IPS-18c (cell line): ENCODE measurements around the gene FBXO24.
"Not testable (repeated sequence)": the region's sequence is repeated elsewhere in the genome, so short reads cannot be mapped to it uniquely, and the experiment has no call there.

Experiments used
- H3K4me3 ChIP-seq: 2 replicates; pipeline ENCODE4 v1.7.0; 2013; ENCODE audit warnings: low read depth, mild to moderate bottlenecking, low read length, moderate library complexity; ENCODE audit not compliant: insufficient read depth
- H3K9me3 ChIP-seq: one replicate; pipeline ENCODE4 v1.6.1; 2013; ENCODE audit warnings: mild to moderate bottlenecking, low read length, moderate library complexity; ENCODE audit not compliant: control insufficient read depth, insufficient read depth

Gene FBXO24

GRCh38 chr7:100548446-100548845 lies 37.7 kb upstream of the FBXO24 start:
- H3K4me3 ChIP-seq, H3K9me3 ChIP-seq: not testable (repeated sequence)

DNA sequence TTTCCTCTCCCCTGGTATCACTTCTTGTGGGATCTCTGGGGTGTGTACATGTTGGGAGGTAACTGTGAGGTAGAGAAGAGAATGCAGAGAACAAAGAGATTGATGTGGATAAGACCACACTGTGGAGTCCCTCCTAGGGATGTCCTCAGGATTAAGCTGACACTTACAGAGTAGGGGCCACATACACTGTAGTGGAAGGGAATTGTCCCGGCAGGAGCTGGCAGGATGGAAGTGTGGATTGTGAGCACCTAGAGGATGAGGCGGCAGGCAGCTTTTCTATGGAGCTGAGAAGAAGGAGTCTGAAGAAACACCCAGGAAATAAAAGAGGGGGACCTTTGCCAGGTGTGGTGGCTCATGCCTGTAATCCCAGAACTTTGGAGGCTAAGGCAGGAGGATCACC lies 33.6 kb upstream of the FBXO24 start:
- Histone ChIP-seq H3K4me3 (no peak overlapping the region), H3K9me3 (no peaks in the 10 kb centered on the region)

GRCh38 chr7:100553032-100553431 lies 33.1 kb upstream of the FBXO24 start:
- Histone ChIP-seq H3K9me3 (no peaks in the 10 kb centered on the region), H3K4me3 (no peak overlapping the region)

- H3K4me3 ChIP-seq, result no peak overlapping the region
- no peaks in the 10 kb centered on the region for H3K9me3 ChIP-seq
These were observed 30.4 kb upstream of the FBXO24 start for GRCh38 chr7:100555701-100556100.

DNA sequence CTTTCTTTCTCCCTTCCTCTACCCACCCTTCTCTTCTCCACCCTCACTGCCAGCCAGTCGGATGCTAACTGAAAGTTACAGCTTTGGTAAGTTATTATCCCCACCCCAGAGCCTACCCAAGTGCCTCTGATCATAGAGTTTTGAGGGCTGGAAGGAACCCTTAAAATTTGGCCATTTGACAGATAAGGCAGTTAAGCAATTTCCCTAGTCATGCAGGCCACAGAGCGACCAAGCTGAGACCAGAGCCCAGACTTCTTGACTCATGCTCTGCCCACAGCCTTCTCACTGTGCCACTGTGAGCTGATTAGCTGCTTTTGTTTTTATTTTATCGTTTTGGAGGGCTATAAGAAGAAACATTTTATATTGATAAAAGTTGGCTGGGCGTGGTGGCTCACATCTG lies 29.6 kb upstream of the FBXO24 start:
- Histone ChIP-seq H3K9me3 (no peaks in the 10 kb centered on the region), H3K4me3 (no peak overlapping the region)

- H3K4me3 ChIP-seq, result no peak overlapping the region
- H3K9me3 ChIP-seq, result no peaks in the 10 kb centered on the region
These were observed 27.0 kb upstream of the FBXO24 start for GRCh38 chr7:100559127-100559526.

GRCh38 chr7:100561491-100562194 lies 24.5 kb upstream of the FBXO24 start:
- Histone ChIP-seq H3K4me3 (no peak overlapping the region), H3K9me3 (no peaks in the 10 kb centered on the region)

DNA sequence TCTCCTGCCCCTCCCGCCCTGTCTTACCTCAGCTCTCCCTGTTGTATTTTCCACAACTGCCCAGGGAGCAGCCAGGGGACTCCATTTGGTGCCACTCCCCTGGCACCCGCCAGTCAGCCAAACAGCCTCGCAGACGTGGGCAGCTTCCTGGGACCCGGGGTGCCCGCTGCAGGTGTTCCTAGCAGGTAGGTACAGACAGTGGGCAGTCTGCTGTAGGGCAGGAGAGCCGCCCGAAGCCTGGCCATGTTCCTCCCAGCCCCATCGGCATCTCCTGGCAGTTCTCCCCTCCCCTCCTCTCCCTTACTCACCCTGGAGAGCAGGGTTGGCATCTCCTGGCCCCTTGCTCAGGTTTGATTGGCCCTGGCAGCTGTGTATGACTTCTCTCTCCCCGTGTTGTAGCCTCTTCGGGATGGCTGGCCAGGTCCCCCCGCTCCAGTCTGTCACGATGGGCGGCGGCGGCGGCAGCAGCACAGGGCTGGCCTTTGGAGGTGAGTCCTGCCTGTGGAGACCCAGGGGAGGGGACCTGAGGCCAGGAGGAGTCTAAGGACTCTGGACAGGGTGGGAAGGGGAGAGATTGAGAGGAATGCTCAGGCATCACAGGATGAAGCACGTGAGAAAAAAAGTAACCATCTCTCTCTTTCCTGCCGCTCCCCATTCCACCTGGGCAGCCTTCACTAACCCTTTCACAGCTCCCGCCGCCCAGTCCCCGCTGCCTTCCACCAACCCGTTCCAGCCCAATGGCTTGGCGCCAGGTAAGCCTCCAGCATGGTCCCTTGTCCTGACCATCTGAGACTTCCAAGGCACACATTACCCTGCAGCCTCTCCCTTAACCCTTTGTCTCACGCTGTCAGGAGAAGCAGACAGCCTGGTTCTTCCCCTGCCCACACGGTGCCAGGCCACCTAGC lies 23.7 kb upstream of the FBXO24 start:
- no peaks in the 10 kb centered on the region for H3K9me3 ChIP-seq

DNA sequence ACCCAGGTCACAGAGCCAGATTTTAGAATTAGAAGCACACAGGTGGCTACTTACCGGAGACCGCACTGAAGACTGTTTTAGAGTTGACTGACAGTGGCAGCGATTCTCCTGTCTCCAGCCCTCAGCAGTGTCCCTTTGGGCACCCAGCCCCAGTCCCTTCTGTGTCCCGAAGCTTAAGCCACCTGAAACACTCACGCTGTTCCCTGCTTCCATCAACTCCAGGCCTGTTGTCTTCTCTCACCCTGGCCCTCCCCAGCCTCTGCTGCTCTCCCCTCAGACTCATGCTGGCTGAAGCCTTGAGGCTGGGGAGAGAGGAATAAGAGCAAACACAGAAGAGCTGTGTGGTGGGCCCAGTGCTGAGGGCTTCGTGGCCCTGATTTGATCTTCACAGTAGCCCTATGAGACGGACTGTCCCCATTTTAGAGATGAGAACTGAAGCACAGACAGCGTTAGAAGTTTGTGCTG lies 23.0 kb upstream of the FBXO24 start:
- Histone ChIP-seq H3K4me3 (no peak overlapping the region), H3K9me3 (no peaks in the 10 kb centered on the region)

More for the DNA sequence above, 23.7 kb upstream of the FBXO24 start:
- H3K4me3 ChIP-seq, result no peak overlapping the region

GRCh38 chr7:100563809-100564400 lies 22.2 kb upstream of the FBXO24 start:
- H3K9me3 ChIP-seq, result no peaks in the 10 kb centered on the region
- H3K4me3 ChIP-seq, result no peak overlapping the region

DNA sequence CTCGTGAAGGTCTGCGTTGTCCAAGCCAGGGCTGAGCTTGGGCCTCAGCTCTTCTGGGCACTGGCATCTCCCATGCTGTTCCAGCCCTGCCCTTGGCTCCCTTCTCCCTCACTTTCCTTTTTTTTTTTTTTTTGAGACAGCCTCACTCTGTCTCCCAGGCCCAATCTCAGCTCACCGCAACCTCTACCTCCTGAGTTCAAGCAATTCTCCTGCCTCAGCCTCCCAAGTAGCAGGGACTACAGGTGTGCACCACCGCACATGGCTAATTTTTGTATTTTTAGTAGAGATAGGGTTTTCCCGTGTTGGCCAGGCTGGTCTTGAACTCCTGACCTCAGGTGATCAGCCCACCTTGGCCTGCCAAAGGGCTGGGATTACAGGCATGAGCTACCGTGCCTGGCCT lies 21.7 kb upstream of the FBXO24 start:
- H3K9me3 ChIP-seq, H3K4me3 ChIP-seq: not testable (repeated sequence)

GRCh38 chr7:100565133-100565571 lies 21.0 kb upstream of the FBXO24 start:
- Histone ChIP-seq H3K4me3 (no peak overlapping the region; the same call in 1 of the 2 replicates), H3K9me3 (no peaks in the 10 kb centered on the region)

GRCh38 chr7:100566018-100566531 lies 20.1 kb upstream of the FBXO24 start:
- Histone ChIP-seq H3K9me3 (no peaks in the 10 kb centered on the region), H3K4me3 (no peak overlapping the region)

GRCh38 chr7:100567031-100567730 lies 18.9 kb upstream of the FBXO24 start:
- Histone ChIP-seq H3K9me3 (no peaks in the 10 kb centered on the region), H3K4me3 (no peak overlapping the region)

DNA sequence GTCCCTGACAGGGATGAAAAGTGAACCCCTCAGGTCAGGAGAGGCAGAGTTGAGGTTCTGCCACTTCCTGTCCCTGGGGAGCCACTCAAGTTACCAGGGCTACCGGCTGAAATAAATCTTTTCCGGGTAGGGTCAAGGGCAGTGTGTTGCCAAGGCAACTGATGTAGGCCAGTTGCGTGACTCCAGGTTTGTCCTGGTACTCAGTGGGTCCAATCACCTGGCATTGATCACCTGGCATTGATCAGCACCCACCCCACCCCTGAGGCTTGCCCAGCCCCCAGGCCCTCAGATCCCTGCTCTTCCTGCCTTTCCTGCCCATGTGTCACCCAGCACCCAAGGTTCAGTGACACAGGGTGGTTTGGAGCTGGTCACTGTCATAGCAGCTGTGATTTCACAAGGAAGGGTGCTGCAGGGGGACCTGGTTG lies 18.4 kb upstream of the FBXO24 start:
- H3K9me3 ChIP-seq, result no peaks in the 10 kb centered on the region
- H3K4me3 ChIP-seq, result no peak overlapping the region

DNA sequence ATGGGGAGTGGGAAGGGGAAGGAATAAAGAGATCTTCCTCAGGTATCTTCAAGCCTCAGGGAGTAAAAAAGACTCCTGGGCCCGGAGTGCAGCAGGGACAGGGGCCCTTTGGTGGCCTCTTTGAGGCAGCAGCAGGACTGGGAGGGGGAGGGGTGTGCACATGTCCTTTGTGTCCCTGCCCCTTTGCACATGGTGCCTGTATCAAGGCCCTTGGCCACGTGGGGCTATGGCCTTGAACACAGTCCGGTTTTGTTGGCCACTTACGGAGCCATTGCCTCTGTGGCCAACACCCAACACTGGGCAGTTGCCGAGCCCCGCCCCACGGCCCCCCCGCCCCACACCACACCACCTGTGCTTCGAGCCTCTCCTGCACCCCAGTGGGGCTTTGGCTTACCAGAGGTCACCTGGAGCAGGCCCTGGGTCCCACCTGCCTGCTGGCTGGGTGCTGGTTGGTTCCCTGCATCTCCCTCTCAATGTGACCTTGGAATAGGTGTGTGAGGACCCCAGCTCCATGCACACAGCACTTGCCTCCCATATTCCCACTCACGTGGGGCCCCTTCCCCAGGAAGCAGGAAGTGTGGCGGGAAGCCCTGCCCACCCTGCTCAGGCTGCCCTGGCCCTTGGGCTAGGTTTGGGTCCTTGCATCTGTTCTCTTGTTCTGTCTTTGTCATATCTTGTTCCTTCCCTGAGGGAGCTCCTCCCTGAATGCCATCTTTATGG lies 17.8 kb upstream of the FBXO24 start:
- Histone ChIP-seq H3K4me3 (no peak overlapping the region), H3K9me3 (no peaks in the 10 kb centered on the region)
